ENCODE data around the gene CNIH2.

CNIH2 gene

DNA sequence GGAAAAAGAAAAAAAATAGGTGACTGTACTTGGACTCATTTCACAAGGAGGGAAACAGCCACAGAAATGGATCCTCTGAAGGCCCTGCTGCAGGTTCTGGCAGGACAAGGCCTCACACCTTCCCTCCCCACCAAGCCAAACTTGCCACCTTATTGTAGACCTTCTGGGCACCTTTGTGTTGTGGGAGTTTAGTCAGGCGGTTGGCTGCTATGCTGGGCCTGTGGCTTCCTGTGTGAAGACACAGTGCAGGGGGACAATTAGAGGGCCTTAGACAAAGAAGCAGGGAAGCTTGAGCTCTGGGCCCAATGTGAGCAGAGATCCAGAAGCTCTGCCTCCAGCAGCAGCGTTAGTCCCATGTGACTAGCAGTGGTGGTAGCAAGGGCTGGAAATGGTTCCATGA lies 5.4 kb upstream of the CNIH2 start:
- no peaks in the 10 kb centered on the region for H3K9me3 ChIP-seq (ENCODE audit: insufficient read depth, low read depth, low read length)
- peaks cover 27% of the 10 kb centered on the region for H4K20me1 ChIP-seq (ENCODE audit: insufficient read depth, low read length, poor library complexity, severe bottlenecking)
- no peak for TF ChIP-seq EZH2phosphoT487 (IDR thresholded peaks at IDR 0.05; ENCODE audit: borderline replicate concordance)
- TF ChIP-seq, protein P1, sequence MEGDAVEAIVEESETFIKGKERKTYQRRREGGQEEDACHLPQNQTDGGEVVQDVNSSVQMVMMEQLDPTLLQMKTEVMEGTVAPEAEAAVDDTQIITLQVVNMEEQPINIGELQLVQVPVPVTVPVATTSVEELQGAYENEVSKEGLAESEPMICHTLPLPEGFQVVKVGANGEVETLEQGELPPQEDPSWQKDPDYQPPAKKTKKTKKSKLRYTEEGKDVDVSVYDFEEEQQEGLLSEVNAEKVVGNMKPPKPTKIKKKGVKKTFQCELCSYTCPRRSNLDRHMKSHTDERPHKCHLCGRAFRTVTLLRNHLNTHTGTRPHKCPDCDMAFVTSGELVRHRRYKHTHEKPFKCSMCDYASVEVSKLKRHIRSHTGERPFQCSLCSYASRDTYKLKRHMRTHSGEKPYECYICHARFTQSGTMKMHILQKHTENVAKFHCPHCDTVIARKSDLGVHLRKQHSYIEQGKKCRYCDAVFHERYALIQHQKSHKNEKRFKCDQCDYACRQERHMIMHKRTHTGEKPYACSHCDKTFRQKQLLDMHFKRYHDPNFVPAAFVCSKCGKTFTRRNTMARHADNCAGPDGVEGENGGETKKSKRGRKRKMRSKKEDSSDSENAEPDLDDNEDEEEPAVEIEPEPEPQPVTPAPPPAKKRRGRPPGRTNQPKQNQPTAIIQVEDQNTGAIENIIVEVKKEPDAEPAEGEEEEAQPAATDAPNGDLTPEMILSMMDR (conservative IDR thresholded peaks at IDR 0.05; ENCODE audit: low read length), result no peak

DNA sequence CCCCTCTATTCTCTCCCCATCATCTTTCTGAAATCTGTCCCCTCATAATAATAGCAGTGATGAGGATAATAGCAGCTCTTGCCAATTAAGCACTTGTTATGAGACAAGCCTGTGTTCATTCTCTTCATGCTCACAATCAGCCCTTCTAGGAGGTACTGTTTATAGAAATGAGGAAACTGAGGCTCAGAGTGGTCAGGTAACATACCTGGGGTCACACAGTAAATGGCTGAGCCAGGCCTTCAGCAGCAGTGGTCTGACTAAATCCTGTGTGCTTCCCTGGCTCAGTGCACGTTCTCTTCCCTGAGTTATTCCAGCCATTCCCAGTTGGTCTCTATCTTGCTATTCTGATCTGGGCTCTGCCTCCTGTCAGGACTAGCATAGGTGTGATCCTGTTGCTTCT lies 3.8 kb upstream of the CNIH2 start:
- H3K9me2 ChIP-seq (replicated peaks; ENCODE audit: low read depth, low read length), result no peaks in the 10 kb centered on the region
- TF ChIP-seq, protein P1 (conservative IDR thresholded peaks at IDR 0.05; ENCODE audit: low read length), result no peak
- TF ChIP-seq EZH2phosphoT487 (IDR thresholded peaks at IDR 0.05; ENCODE audit: borderline replicate concordance), result no peak
- no peak overlapping the region for H3K4me3 ChIP-seq (ENCODE audit: low read length, poor library complexity, severe bottlenecking)
- H3F3A ChIP-seq (ENCODE audit: low read depth), result no peaks in the 10 kb centered on the region
- peaks cover 42% of the 10 kb centered on the region; the same call in 1 of the 2 replicates for H3K36me3 ChIP-seq (ENCODE audit: insufficient read depth, low read length)
- no peaks in the 10 kb centered on the region for H3K27me3 ChIP-seq (ENCODE audit: insufficient read depth, low read length, poor library complexity, severe bottlenecking)
- H3K4me1 ChIP-seq (ENCODE audit: insufficient read depth, low read length, poor library complexity, severe bottlenecking), result peaks cover 39% of the 10 kb centered on the region
- no peak overlapping the region for H3K9ac ChIP-seq (ENCODE audit: low read depth, low read length, poor library complexity, severe bottlenecking)
- H2AFZ ChIP-seq (ENCODE audit: low read length), result no peak overlapping the region
- H4K20me1 ChIP-seq (ENCODE audit: insufficient read depth, low read length, poor library complexity, severe bottlenecking), result peaks cover 26% of the 10 kb centered on the region
- H3K79me2 ChIP-seq (ENCODE audit: insufficient read depth, low read length), result peaks cover 30% of the 10 kb centered on the region
- H3K9me3 ChIP-seq (ENCODE audit: insufficient read depth, low read depth, low read length), result no peaks in the 10 kb centered on the region
- no peak overlapping the region for H3K4me2 ChIP-seq (ENCODE audit: low read depth, low read length, poor library complexity, severe bottlenecking)

More for the DNA sequence above, 5.4 kb upstream of the CNIH2 start:
- peaks cover 36% of the 10 kb centered on the region for H3K79me2 ChIP-seq (ENCODE audit: insufficient read depth, low read length)
- peaks cover 45% of the 10 kb centered on the region for H3K4me1 ChIP-seq (ENCODE audit: insufficient read depth, low read length, poor library complexity, severe bottlenecking)
- H3K27me3 ChIP-seq (ENCODE audit: insufficient read depth, low read length, poor library complexity, severe bottlenecking), result no peaks in the 10 kb centered on the region
- peaks cover 42% of the 10 kb centered on the region; the same call in 1 of the 2 replicates for H3K36me3 ChIP-seq (ENCODE audit: insufficient read depth, low read length)
- no peaks in the 10 kb centered on the region for H3K9me2 ChIP-seq (replicated peaks; ENCODE audit: low read depth, low read length)
- no peak overlapping the region for H3K9ac ChIP-seq (ENCODE audit: low read depth, low read length, poor library complexity, severe bottlenecking)
- H3K4me2 ChIP-seq (ENCODE audit: low read depth, low read length, poor library complexity, severe bottlenecking), result peak overlapping the region; percentile 42
- no peaks in the 10 kb centered on the region for H3F3A ChIP-seq (ENCODE audit: low read depth)
- H3K4me3 ChIP-seq (ENCODE audit: low read length, poor library complexity, severe bottlenecking), result no peak overlapping the region
- no peak overlapping the region for H2AFZ ChIP-seq (ENCODE audit: low read length)

DNA sequence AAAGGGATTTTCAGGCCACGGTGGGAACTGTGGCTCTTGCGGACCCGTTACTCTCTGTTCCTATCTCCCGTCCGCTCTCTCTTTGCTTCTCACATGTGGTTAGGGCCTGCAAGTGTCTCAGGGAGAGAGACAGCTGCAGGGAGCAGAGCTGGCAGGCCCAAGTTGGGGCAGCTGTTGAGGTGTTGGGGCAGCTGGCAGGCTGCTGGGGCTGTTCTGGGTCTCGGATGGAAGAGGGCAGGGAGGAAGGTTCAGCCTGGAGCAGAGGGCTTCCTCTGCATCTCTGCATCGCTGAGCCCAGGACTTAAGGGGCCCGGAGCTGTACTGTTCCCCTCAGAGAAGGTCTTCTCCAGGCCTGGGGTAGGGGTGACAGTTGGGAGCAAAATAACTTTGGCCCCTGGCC lies 2.6 kb upstream of the CNIH2 start:
- H3K4me1 ChIP-seq (ENCODE audit: insufficient read depth, low read length, poor library complexity, severe bottlenecking), result peaks cover 28% of the 10 kb centered on the region
- no peaks in the 10 kb centered on the region for H3K27me3 ChIP-seq (ENCODE audit: insufficient read depth, low read length, poor library complexity, severe bottlenecking)
- H3K9me3 ChIP-seq (ENCODE audit: insufficient read depth, low read depth, low read length), result no peaks in the 10 kb centered on the region
- H4K20me1 ChIP-seq (ENCODE audit: insufficient read depth, low read length, poor library complexity, severe bottlenecking), result peaks cover 16% of the 10 kb centered on the region
- H3K9me2 ChIP-seq (replicated peaks; ENCODE audit: low read depth, low read length), result no peaks in the 10 kb centered on the region
- no peak overlapping the region for H2AFZ ChIP-seq (ENCODE audit: low read length)
- H3K79me2 ChIP-seq (ENCODE audit: insufficient read depth, low read length), result peaks cover 18% of the 10 kb centered on the region
- H3K9ac ChIP-seq (ENCODE audit: low read depth, low read length, poor library complexity, severe bottlenecking), result no peak overlapping the region
- H3F3A ChIP-seq (ENCODE audit: low read depth), result no peaks in the 10 kb centered on the region
- no peak overlapping the region for H3K4me3 ChIP-seq (ENCODE audit: low read length, poor library complexity, severe bottlenecking)
- TF ChIP-seq EZH2phosphoT487 (IDR thresholded peaks at IDR 0.05; ENCODE audit: borderline replicate concordance), result no peak
- TF ChIP-seq, protein P1 (conservative IDR thresholded peaks at IDR 0.05; ENCODE audit: low read length), result no peak
- no peak overlapping the region for H3K4me2 ChIP-seq (ENCODE audit: low read depth, low read length, poor library complexity, severe bottlenecking)
- peaks cover 42% of the 10 kb centered on the region; the same call in 1 of the 2 replicates for H3K36me3 ChIP-seq (ENCODE audit: insufficient read depth, low read length)

Measured in Loucy (cell line).